CD14-positive monocyte (primary cell): ENCODE measurements around the gene MRPS30. TPM values are rescaled to one million over a fixed set of nuclear protein-coding genes. Genes with fewer than 3 reads are reported as not detected.
"Not testable (repeated sequence)": the region's sequence is repeated elsewhere in the genome, so short reads cannot be mapped to it uniquely, and the experiment has no call there.

Source experiments
- DNase-seq, 3 donors: peaks; one replicate each; pipeline ENCODE4 v3.0.0-alpha.2; 2011 to 2022
- H2AFZ ChIP-seq: 2 replicates; pipeline ENCODE4 v1.6.0; 2012; ENCODE audit warnings: mild to moderate bottlenecking, low read depth, low read length, inconsistent platforms; ENCODE audit not compliant: insufficient read depth, poor library complexity, severe bottlenecking
- H3K27ac ChIP-seq, 2 donors: 1 replicate in 1 of 2; 2 replicates in 1 of 2; pipeline ENCODE4 v1.5.1; 2012 to 2013; ENCODE audit warnings: low read length in 2 of 2, control low read depth in 1 of 2, inconsistent platforms in 1 of 2, low read depth in 1 of 2, mild to moderate bottlenecking in 1 of 2
- H3K27me3 ChIP-seq, 2 donors: one replicate each; pipeline versions ENCODE4 v1.6.0 to v1.6.1; 2011 to 2013; ENCODE audit warnings: low read length in 2 of 2; ENCODE audit not compliant: control insufficient read depth in 2 of 2, insufficient read depth in 2 of 2
- H3K36me3 ChIP-seq, 2 donors: replicated peaks in 1 of 2; 1 replicate in 1 of 2; 2 replicates in 1 of 2; pipeline versions ENCODE4 v1.5.1 to v1.6.1; 2012 to 2013; ENCODE audit warnings: low read length in 2 of 2, control low read depth in 1 of 2, inconsistent platforms in 1 of 2, mild to moderate bottlenecking in 1 of 2; ENCODE audit not compliant: insufficient read depth in 2 of 2, control insufficient read depth in 1 of 2
- H3K4me1 ChIP-seq, 2 donors: 1 replicate in 1 of 2; 2 replicates in 1 of 2; pipeline versions ENCODE4 v1.5.1 to v1.6.1; 2012 to 2013; ENCODE audit warnings: low read length in 2 of 2, control low read depth in 1 of 2, inconsistent platforms in 1 of 2, mild to moderate bottlenecking in 1 of 2, moderate library complexity in 1 of 2; ENCODE audit not compliant: insufficient read depth in 2 of 2, control insufficient read depth in 1 of 2
- H3K4me2 ChIP-seq: replicated peaks from 2 replicates; pipeline ENCODE3; 2012; ENCODE audit warnings: low read length, moderate library complexity, mild to moderate bottlenecking; ENCODE audit not compliant: poor library complexity, severe bottlenecking; ENCODE audit errors: extremely low read depth
- H3K4me3 ChIP-seq, 3 experiments: fragments of 200-600 bp in 1 of 3; sonication (generic) in 1 of 3; replicated peaks in 1 of 3; 1 replicate in 2 of 3; 2 replicates in 1 of 3; pipeline ENCODE4 v1.5.1; 2011 to 2013; ENCODE audit warnings: low read length in 3 of 3, mild to moderate bottlenecking in 3 of 3, control low read depth in 2 of 3, low read depth in 2 of 3, inconsistent platforms in 1 of 3, moderate library complexity in 1 of 3
- H3K79me2 ChIP-seq: 2 replicates; pipeline ENCODE4 v1.6.0; 2012; ENCODE audit warnings: mild to moderate bottlenecking, control low read depth, inconsistent platforms, low read length, moderate library complexity; ENCODE audit not compliant: insufficient read depth
- H3K9ac ChIP-seq: 2 replicates; pipeline ENCODE4 v1.6.0; 2017; ENCODE audit warnings: low read length, mild to moderate bottlenecking; ENCODE audit not compliant: insufficient read depth, poor library complexity, severe bottlenecking
- H3K9me3 ChIP-seq, 2 donors: replicated peaks in 1 of 2; 1 replicate in 1 of 2; 2 replicates in 1 of 2; pipeline versions ENCODE4 v1.5.1 to v1.6.1; 2012 to 2013; ENCODE audit warnings: low read length in 2 of 2, control low read depth in 1 of 2; ENCODE audit not compliant: control insufficient read depth in 1 of 2, insufficient read depth in 1 of 2
- H4K20me1 ChIP-seq: 2 replicates; pipeline ENCODE4 v1.6.0; 2012; ENCODE audit warnings: mild to moderate bottlenecking, low read length, control low read depth, moderate library complexity; ENCODE audit not compliant: insufficient read depth
- H3K27ac Mint-ChIP-seq, 7 donors: one replicate each; pipeline ENCODE4 v1.8.0; 2020; ENCODE audit warnings: mild to moderate bottlenecking in 7 of 7, mixed read lengths in 7 of 7, moderate library complexity in 6 of 7, inconsistent platforms in 2 of 7
- H3K27me3 Mint-ChIP-seq, 3 donors: one replicate each; pipeline ENCODE4 v1.8.0; 2021 to 2022; ENCODE audit warnings: low read depth in 3 of 3, mild to moderate bottlenecking in 3 of 3, mixed read lengths in 3 of 3, moderate library complexity in 3 of 3, inconsistent platforms in 1 of 3
- H3K36me3 Mint-ChIP-seq, 2 donors: one replicate each; pipeline ENCODE4 v1.8.0; 2020; ENCODE audit warnings: mixed read lengths in 2 of 2, inconsistent platforms in 1 of 2, mild to moderate bottlenecking in 1 of 2
- H3K4me1 Mint-ChIP-seq: one replicate; pipeline ENCODE4 v1.8.0; 2020; ENCODE audit warnings: mild to moderate bottlenecking, mixed read lengths
- H3K4me3 Mint-ChIP-seq, 2 donors: one replicate each; pipeline ENCODE4 v1.8.0; 2020; ENCODE audit warnings: mild to moderate bottlenecking in 2 of 2, mixed read lengths in 2 of 2, moderate library complexity in 1 of 2
- H3K9me3 Mint-ChIP-seq, 7 donors: one replicate each; pipeline ENCODE4 v1.8.0; 2020 to 2022; ENCODE audit warnings: mixed read lengths in 7 of 7, mild to moderate bottlenecking in 6 of 7, moderate library complexity in 6 of 7, inconsistent platforms in 2 of 7
- CTCF ChIP-seq: fragments of 200-600 bp; IDR thresholded peaks from one replicate; pipeline ENCODE4 v1.8.0; 2022; ENCODE audit warnings: antibody characterized with exemption, mild to moderate bottlenecking
- WGBS: methylation state at CpG from one replicate; pipeline ENCODE4 v1.1.5; 2013; ENCODE audit warnings: missing lambda C conversion rate; ENCODE audit not compliant: insufficient coverage; 5-methylcytosine and 5-hydroxymethylcytosine counted together
- intact Hi-C, 2 donors: fragments of 100-400 bp; cut with micrococcal nuclease; formaldehyde crosslinking; loops; one replicate each; pipeline versions ENCODE4 v1.15.0 to v1.15.1; 2023
- polyA plus RNA-seq, 3 donors: library from polyadenylated mRNA; depleted of rRNA in 1 of 3; unstranded in 2 of 3; stranded (reverse) in 1 of 3; fragments of 300-500 nt in 2 of 3; fragments of >200 nt in 1 of 3; fragmentation: Illumina TruSeq in 2 of 3; gene quantifications; 1 replicate in 2 of 3; 2 replicates in 1 of 3; pipeline ENCODE4 v1.2.3, GENCODE V29; 2012 to 2021

Gene MRPS30
- polyA plus RNA-seq, 3 donors: 8.8 to 28.1 (median 24.7) TPM

GRCh38 chr5:44821164-44821563 lies 12.4 kb downstream of the MRPS30 start:
- peaks cover 35 to 58% of the 10 kb centered on the region in 2 donors for H3K36me3 ChIP-seq
- Mint-ChIP-seq H3K36me3 (peaks cover 19 to 41% of the 10 kb centered on the region in 2 donors), H3K9me3 (peaks cover 0 to 2% (median 0%) of the 10 kb centered on the region in 7 donors), H3K4me1 (no peaks in the 10 kb centered on the region), H3K27ac (no peak overlapping the region), H3K27me3 (no peaks in the 10 kb centered on the region), H3K4me3 (no peak overlapping the region)
- no peaks in the 10 kb centered on the region for H3K79me2 ChIP-seq
- no peak overlapping the region for H3K4me3 ChIP-seq
- TF ChIP-seq CTCF: no peak
- no peak overlapping the region for H2AFZ ChIP-seq
- no peak overlapping the region for H3K9ac ChIP-seq
- no peaks in the 10 kb centered on the region for H3K27me3 ChIP-seq
- no peaks in the 10 kb centered on the region for H3K9me3 ChIP-seq
- no peak for DNase-seq
- 100% methylated on average over 1 of the region's 1 CpG for WGBS
- no peaks in the 10 kb centered on the region for H4K20me1 ChIP-seq
- intact Hi-C loops: no loop called here
- no peak overlapping the region for H3K27ac ChIP-seq
- H3K4me2 ChIP-seq: no peak overlapping the region
- H3K4me1 ChIP-seq: no peaks in the 10 kb centered on the region

- not testable (repeated sequence) for H3K27me3 ChIP-seq
Measured at GRCh38 chr5:44824662-44825061, 15.9 kb downstream of the MRPS30 start.

More at GRCh38 chr5:44824662-44825061, 15.9 kb downstream of the MRPS30 start:
- peaks cover 7 to 24% of the 10 kb centered on the region in 2 donors for H3K36me3 ChIP-seq
- H3K27me3 Mint-ChIP-seq, H2AFZ ChIP-seq, H3K4me1 Mint-ChIP-seq, H4K20me1 ChIP-seq, H3K4me1 ChIP-seq, DNase-seq, H3K9ac ChIP-seq, H3K4me3 Mint-ChIP-seq, intact Hi-C loops, H3K79me2 ChIP-seq, H3K4me2 ChIP-seq, H3K27ac Mint-ChIP-seq, H3K4me3 ChIP-seq, H3K27ac ChIP-seq, H3K9me3 Mint-ChIP-seq, H3K9me3 ChIP-seq: not testable (repeated sequence)
- peaks cover 7 to 29% of the 10 kb centered on the region in 2 donors for H3K36me3 Mint-ChIP-seq
- WGBS: no CpG with 5 or more reads among the region's 3 CpGs
